ENCODE data around the gene LCA5L.
"Not testable (repeated sequence)": the region's sequence is repeated elsewhere in the genome, so short reads cannot be mapped to it uniquely, and the experiment has no call there.

The LCA5L gene

DNA sequence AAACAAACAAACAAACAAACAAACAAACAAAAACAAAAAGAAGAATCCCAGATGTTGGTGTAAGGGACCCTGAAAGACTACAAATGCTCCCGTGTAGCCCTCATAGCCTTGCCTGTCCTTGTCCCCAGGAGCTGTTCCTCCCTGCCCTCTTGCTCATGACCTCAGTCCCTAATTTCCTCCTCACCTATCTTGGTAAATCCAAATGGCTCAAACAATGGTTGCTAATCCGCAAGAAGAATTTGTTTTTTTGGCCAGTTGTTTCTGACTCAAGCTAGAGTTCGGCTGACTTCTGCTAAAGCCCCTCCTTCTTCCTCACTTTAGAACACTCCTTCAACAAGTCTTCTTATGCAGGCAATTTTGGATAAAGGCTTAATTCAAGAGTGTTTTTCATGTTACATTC is 15.6 kb downstream of the LCA5L start:
- H3K9me3 ChIP-seq: no peaks in the 10 kb centered on the region
- no peak overlapping the region for H3K27ac ChIP-seq
- no peaks in the 10 kb centered on the region for H4K20me1 ChIP-seq
- H3K4me2 ChIP-seq: no peak overlapping the region
- H3K4me1 ChIP-seq: no peaks in the 10 kb centered on the region
- H3K36me3 ChIP-seq: no peaks in the 10 kb centered on the region
- no peak for TF ChIP-seq Cebpa-rat (IDR thresholded peaks at IDR 0.05)
- no peaks in the 10 kb centered on the region for H3K27me3 ChIP-seq
- no peak overlapping the region for H3K9ac ChIP-seq
- H3K4me3 ChIP-seq: no peak overlapping the region

- H4K20me1 ChIP-seq: no peaks in the 10 kb centered on the region
- no peak overlapping the region for H3K4me3 ChIP-seq
- TF ChIP-seq Cebpa-rat (IDR thresholded peaks at IDR 0.05): no peak
- no peak overlapping the region for H3K9ac ChIP-seq
- no peak overlapping the region for H3K27ac ChIP-seq
- H3K9me3 ChIP-seq: no peaks in the 10 kb centered on the region
- H3K4me1 ChIP-seq: no peaks in the 10 kb centered on the region
- no peaks in the 10 kb centered on the region for H3K36me3 ChIP-seq
- H3K4me2 ChIP-seq: no peak overlapping the region
- H3K27me3 ChIP-seq: no peaks in the 10 kb centered on the region
These were observed 16.1 kb downstream of the LCA5L start for GRCh38 chr21:39429445-39429844.

GRCh38 chr21:39422527-39423241 is 22.9 kb downstream of the LCA5L start:
- Histone ChIP-seq H3K4me2 (no peak overlapping the region), H3K4me1 (no peaks in the 10 kb centered on the region), H3K36me3 (no peaks in the 10 kb centered on the region), H3K9ac (no peak overlapping the region), H3K27ac (no peak overlapping the region), H3K9me3 (0 out of 2 replicates have a peak, but pooled peaks cover 4% of the 10 kb centered on the region), H3K27me3 (no peaks in the 10 kb centered on the region), H4K20me1 (no peaks in the 10 kb centered on the region), H3K4me3 (no peak overlapping the region)
- no peak for TF ChIP-seq Cebpa-rat (IDR thresholded peaks at IDR 0.05)

- H3K27ac ChIP-seq, H3K36me3 ChIP-seq, H3K27me3 ChIP-seq, H3K9me3 ChIP-seq, H3K4me1 ChIP-seq, H4K20me1 ChIP-seq, H3K4me3 ChIP-seq, H3K4me2 ChIP-seq, H3K9ac ChIP-seq: not testable (repeated sequence)
These were observed 26.4 kb downstream of the LCA5L start for GRCh38 chr21:39419204-39419603.

GRCh38 chr21:39406065-39406464 is 39.5 kb downstream of the LCA5L start:
- no peaks in the 10 kb centered on the region for H3K4me1 ChIP-seq
- H3K36me3 ChIP-seq: peaks cover 44% of the 10 kb centered on the region
- no peak overlapping the region for H3K9ac ChIP-seq
- H3K9me3 ChIP-seq: peaks cover 16% of the 10 kb centered on the region
- H3K4me2 ChIP-seq: no peak overlapping the region
- H3K27me3 ChIP-seq: no peaks in the 10 kb centered on the region
- no peak overlapping the region for H3K27ac ChIP-seq
- no peak overlapping the region for H3K4me3 ChIP-seq
- no peaks in the 10 kb centered on the region for H4K20me1 ChIP-seq
- no peak for TF ChIP-seq Cebpa-rat (IDR thresholded peaks at IDR 0.05)

GRCh38 chr21:39400173-39400572 is 45.4 kb downstream of the LCA5L start:
- peaks cover 2% of the 10 kb centered on the region for H3K9me3 ChIP-seq
- H3K27me3 ChIP-seq: no peaks in the 10 kb centered on the region
- TF ChIP-seq Cebpa-rat (IDR thresholded peaks at IDR 0.05): no peak
- no peak overlapping the region for H3K27ac ChIP-seq
- H3K36me3 ChIP-seq: peaks cover 54% of the 10 kb centered on the region
- H4K20me1 ChIP-seq: no peaks in the 10 kb centered on the region
- H3K9ac ChIP-seq: no peak overlapping the region
- no peaks in the 10 kb centered on the region for H3K4me1 ChIP-seq
- no peak overlapping the region for H3K4me2 ChIP-seq
- H3K4me3 ChIP-seq: no peak overlapping the region

GRCh38 chr21:39397646-39398385 is 47.8 kb downstream of the LCA5L start:
- peaks cover 68% of the 10 kb centered on the region for H3K36me3 ChIP-seq
- no peaks in the 10 kb centered on the region for H3K9me3 ChIP-seq
- TF ChIP-seq Cebpa-rat (IDR thresholded peaks at IDR 0.05): no peak

DNA sequence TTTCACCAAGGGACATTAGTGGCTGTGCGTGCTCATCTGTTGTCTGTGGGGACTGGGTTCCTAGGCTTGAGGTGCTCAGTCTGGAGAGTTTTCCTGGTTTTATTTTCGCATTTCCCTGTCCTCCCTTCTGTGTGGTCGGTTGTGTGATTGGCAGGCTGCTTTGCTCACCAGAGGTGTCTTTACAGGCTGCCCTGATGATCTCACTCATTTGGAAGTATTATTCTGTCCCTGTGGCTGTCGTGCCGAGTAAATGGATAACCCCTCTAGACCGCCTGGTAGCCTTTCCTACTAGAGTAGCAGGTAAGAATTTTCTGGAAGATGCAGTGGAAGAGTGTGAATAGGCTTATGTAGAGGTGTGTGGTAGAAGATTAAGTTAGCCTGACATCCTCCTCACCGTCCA is 52.6 kb downstream of the LCA5L start:
- H3K36me3 ChIP-seq: peaks cover 77% of the 10 kb centered on the region
- H4K20me1 ChIP-seq: peaks cover 28% of the 10 kb centered on the region
- no peak overlapping the region for H3K4me3 ChIP-seq
- TF ChIP-seq Cebpa-rat (IDR thresholded peaks at IDR 0.05): no peak
- H3K4me2 ChIP-seq: no peak overlapping the region
- no peak overlapping the region for H3K27ac ChIP-seq
- H3K9ac ChIP-seq: no peak overlapping the region
- no peaks in the 10 kb centered on the region for H3K9me3 ChIP-seq
- peaks cover 21% of the 10 kb centered on the region for H3K4me1 ChIP-seq
- H3K27me3 ChIP-seq: no peaks in the 10 kb centered on the region

More at GRCh38 chr21:39397646-39398385, 47.8 kb downstream of the LCA5L start:
- Histone ChIP-seq H4K20me1 (no peaks in the 10 kb centered on the region), H3K4me2 (no peak overlapping the region), H3K27me3 (no peaks in the 10 kb centered on the region), H3K4me3 (no peak overlapping the region), H3K9ac (no peak overlapping the region), H3K27ac (no peak overlapping the region), H3K4me1 (no peaks in the 10 kb centered on the region)

GRCh38 chr21:39390212-39390765 is 55.3 kb downstream of the LCA5L start:
- Histone ChIP-seq H3K27me3 (no peaks in the 10 kb centered on the region), H3K9ac (no peak overlapping the region), H3K9me3 (no peaks in the 10 kb centered on the region), H4K20me1 (peaks cover 35% of the 10 kb centered on the region), H3K4me3 (no peak overlapping the region), H3K4me2 (no peak overlapping the region), H3K27ac (no peak overlapping the region), H3K36me3 (peaks cover 60% of the 10 kb centered on the region), H3K4me1 (peaks cover 28% of the 10 kb centered on the region)
- TF ChIP-seq Cebpa-rat (IDR thresholded peaks at IDR 0.05): no peak

- Histone ChIP-seq H3K27ac (peak overlapping the region; percentile 77), H3K27me3 (no peaks in the 10 kb centered on the region), H3K9ac (peak overlapping the region; percentile 77), H3K4me3 (peak overlapping the region; percentile 71), H4K20me1 (peaks cover 35% of the 10 kb centered on the region), H3K9me3 (no peaks in the 10 kb centered on the region), H3K36me3 (peaks cover 50% of the 10 kb centered on the region), H3K4me1 (peaks cover 28% of the 10 kb centered on the region), H3K4me2 (peak overlapping the region; percentile 98)
- no peak for TF ChIP-seq Cebpa-rat (IDR thresholded peaks at IDR 0.05)
These were observed 56.8 kb downstream of the LCA5L start for GRCh38 chr21:39388811-39389155.
